Activated T-cell treated with anti-CD3 and anti-CD28 coated beads for 48 hours (primary cell): ENCODE measurements around the gene OR10H1.
"Not testable (repeated sequence)": the region's sequence is repeated elsewhere in the genome, so short reads cannot be mapped to it uniquely, and the experiment has no call there.

Experiments used
- DNase-seq: peaks from one replicate; pipeline ENCODE4 v3.0.0-alpha.2; 2020; ENCODE audit warnings: low read depth

Gene OR10H1

GRCh38 chr19:15815306-15815705 lies at the start of gene OR10H1:
OR10H1 (minus strand) TSS chr19:15815664; CDS start chr19:15808037, 7,627 bp downstream.
- no peak for DNase-seq

GRCh38 chr19:15864824-15865223 lies 49.4 kb upstream of the OR10H1 start:
- no peak for DNase-seq

DNA sequence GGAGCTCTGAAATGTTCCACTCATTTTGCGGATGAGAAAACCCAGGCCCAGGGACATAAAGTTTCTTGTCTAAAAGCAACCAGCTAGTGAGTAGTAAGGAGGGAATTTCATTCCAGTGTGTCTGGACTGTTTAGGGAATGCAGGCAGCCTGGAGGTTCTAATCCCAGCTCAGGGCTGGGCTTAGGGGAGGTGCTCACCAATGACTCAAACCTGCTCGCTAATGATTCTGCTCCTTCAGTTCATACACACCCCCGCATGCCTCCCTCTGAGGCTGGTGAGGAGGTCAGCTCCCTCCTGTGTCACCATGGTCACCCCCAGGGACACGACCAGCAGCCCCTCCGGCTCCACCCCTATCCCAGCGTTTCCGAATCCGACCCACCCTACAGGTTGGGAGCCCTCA lies 47.8 kb upstream of the OR10H1 start:
- DNase-seq, result no peak

- no peak for DNase-seq
Measured at GRCh38 chr19:15862444-15862843, 47.0 kb upstream of the OR10H1 start.

DNA sequence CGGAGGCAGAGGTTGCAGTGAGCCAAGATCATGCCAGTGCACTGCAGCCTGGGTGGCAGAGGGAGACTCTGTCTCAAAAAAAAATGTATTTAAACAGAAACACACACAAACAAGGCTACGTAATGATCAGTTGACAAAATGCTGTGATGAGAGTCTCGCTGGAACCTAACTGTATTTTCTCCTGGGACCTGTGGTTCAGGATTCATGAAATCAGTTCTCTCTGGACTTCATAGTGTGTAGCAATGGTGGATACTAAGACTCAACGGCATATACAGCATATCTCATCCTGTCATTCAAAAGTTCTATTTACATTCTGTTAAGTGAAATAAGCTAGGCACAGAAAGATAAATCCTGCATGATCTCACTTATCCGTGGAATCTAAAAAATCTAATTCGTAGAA lies 45.1 kb upstream of the OR10H1 start:
- DNase-seq, result no peak

- DNase-seq, result no peak
Measured at GRCh38 chr19:15859187-15859586, 43.7 kb upstream of the OR10H1 start.

- no peak for DNase-seq
Measured at GRCh38 chr19:15850385-15850784, 34.9 kb upstream of the OR10H1 start.

GRCh38 chr19:15846923-15847322 lies 31.5 kb upstream of the OR10H1 start:
- DNase-seq, result no peak

DNA sequence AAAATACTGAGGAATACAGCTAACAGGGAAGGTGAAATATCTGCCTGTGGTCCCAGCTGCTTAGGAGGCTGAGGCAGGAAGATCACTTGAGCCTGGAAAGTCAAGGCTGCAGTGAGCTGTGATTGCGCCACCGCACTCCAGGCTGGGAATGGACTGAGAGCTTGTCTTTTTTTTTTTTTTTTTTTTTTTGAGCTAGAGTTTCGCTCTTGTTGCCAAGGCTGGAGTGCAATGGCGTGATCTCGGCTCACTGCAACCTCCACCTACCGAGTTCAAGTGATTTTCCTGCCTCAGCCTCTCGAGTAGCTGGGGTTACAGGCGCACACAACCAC lies 28.4 kb upstream of the OR10H1 start:
- DNase-seq, result not testable (repeated sequence)

DNA sequence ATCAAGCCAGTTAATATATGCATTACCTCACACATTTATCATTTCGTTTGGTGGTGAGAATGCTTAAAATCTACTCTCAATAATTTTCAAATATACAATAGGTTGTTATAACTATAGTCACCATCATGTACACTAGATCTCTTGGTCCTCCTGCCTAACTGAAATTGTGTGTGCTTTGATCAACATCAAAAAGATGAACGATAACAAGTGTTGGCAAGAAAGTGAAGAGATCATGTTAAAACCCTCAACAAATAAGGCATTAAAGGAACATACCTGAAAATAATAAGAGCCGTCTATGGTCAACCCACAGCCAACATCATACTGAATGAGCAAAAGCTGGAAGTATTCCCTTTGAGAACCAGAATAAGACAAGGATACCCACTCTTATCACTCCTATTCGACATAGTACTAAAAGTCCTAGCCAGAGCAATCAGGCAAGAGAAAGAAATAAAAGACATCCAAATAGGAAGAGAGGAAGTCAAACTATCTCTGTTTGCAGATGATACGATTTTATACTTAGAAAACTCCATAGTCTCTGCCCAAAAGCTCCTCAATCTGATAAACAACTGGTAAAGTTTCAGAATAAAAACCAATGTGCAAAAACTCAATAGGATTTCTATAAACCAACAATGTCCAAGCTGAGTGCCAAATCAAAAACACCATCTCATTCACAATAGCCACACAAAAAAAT lies 27.9 kb upstream of the OR10H1 start:
- DNase-seq, result no peak

- peak; percentile 18 for DNase-seq
Measured at GRCh38 chr19:15841875-15842569, 26.6 kb upstream of the OR10H1 start.

- DNase-seq, result no peak
Measured at GRCh38 chr19:15840833-15841232, 25.4 kb upstream of the OR10H1 start.

DNA sequence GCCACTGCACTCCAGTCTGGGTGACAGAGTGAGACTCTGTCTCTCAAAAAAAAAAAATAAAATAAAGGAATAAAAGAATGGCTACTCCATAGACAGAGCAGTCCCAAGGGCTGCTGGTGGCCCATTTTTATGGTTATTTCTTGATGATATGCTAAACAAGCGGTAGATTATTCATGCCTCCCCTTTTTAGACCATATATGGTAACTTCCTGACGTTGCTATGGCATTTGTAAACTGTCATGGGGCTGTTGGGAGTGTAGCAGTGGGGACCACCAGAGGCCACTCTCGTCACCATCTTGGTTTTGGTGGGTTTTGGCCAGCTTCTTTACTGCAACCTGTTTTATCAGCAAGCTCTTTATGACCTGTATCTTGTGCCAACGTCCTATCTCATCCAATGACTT lies 24.4 kb upstream of the OR10H1 start:
- not testable (repeated sequence) for DNase-seq

DNA sequence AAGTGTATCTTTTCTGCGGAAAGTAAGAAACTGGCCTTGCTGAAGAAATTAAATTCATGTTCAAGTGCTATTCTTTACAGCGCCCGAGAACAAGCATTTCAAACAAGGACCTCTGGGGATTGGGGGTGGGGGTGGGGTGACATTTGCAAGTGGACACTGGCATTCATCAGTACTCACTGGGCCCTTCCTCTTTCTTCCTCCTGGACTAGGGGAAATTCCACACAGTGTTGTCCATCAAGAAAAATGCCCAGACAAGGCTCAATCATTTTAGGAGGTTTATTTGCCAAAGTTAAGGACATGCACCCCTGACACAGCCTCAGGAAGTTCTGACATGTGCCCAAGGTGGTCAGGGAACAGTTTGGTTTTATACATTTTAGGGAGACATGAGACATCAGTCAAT lies 22.9 kb upstream of the OR10H1 start:
- DNase-seq, result no peak

DNA sequence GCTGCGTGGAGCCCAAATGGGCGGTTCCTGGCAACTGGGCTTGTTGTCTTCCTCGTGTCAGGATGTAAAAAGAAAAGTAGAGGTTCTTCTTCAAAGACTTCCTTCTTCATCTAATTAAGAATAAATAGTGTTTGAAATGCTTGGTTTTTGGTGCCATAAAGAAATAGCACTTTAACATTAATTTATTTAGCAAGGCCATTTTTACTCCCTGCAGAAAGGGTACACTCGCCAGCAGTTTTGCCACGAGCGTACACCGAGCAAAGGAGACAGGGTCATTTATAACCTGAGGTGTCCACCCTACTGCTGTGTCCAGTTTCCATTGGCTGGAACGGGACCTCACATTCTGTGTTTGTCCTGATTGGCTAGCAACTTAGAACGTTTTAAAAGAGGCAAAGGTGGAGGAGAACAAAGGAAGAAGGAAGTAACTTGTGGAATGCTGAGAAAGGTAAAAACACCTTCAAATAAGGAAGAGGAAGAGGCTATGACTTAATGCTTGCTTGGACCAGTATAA lies 21.8 kb upstream of the OR10H1 start:
- peak; percentile 16 for DNase-seq

DNA sequence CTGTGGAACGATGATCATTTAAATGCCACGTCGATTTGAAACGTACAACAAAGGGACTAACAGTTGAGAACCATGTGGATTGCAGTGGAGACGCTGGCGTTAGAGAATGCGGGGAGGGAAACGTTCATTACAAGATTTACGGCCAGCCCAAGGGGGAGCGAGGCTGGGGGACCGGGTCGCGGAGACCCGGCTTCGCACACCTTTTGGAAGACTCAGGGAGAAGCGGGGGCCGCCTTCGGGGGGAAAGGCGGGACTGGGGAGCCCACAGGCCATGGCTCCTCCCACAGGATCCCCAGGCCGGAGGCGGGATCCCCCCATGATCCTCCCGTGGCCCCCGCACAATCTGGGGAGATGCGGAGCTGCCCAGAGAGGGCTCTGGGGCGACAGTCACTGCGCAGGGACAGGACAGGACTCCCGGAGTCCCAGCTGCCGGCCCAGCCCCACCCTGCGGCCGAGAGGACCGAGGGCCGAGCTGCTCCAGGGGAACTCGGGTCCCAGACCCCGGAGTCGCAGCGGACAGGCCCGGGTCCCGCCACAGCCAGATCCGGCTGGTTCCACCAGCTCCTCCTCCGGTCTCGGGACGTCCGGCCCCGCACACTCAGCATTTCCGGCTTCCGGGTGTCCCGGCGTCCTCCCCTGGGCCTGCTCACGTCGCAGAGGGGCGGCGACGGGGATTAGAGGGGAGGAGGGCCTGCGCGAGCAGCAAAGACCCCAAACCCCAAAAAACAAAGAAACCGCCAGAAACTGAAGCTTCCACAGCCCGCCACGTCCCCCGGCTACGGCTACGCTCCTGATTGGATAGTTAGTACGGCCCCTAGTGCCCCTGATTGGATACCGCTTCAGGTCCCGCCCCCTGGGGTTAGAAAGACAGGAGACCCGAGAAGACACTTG lies 21.1 kb upstream of the OR10H1 start:
- peak; percentile 89 for DNase-seq

- peak; percentile 8 for DNase-seq
Measured at GRCh38 chr19:15835565-15836329, 20.3 kb upstream of the OR10H1 start.

GRCh38 chr19:15834232-15834631 lies 18.8 kb upstream of the OR10H1 start:
- DNase-seq, result not testable (repeated sequence)

GRCh38 chr19:15831626-15832025 lies 16.2 kb upstream of the OR10H1 start:
- DNase-seq, result no peak

GRCh38 chr19:15829786-15830185 lies 14.3 kb upstream of the OR10H1 start:
- no peak for DNase-seq

DNA sequence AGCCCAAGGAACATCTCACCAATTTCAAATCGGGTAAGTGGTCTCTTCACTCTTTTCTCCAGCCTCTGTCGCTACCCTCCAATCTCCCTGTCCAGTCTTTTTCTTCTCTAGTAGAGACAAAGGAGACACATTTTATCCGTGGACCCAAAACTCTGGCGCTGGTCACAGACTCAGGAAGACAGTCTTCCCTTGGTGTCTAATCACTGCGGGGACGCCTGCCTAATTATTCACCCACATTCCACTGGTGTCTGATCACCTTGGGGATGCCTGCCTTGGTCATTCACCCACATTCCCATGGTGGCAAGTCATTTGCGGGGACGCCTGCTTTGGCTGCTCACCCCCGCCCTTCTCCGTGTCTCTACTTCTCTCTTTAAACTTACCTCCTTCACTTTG lies 13.8 kb upstream of the OR10H1 start:
- no peak for DNase-seq
